ENCODE results near the gene ANKIB1.

The ANKIB1 gene

DNA sequence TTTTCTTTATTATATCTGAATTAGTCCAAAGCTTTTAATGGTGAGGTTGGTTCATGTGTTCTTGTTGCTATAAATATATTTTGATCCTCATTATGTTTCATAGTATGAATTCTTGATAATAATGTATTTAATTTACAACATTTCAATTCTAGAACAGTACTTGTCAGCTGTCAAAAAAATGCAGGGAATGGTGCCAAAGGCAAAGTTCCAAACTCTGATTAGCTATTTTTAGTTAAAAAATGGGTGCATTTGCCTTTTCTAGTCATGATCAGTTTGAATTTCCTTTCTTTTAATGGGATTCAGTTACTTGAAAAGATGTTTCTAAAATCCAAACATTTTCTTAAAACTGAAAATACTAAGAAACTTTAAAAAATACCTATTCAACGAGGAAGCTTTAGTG, 49.6 kb downstream of the ANKIB1 start:
- no peak for TF ChIP-seq CTCF (IDR thresholded peaks at IDR 0.05; ENCODE audit: low read depth, low read length)
- no peak for DNase-seq (ENCODE audit: low read depth, low spot score)
- in situ Hi-C loops (cut with HindIII; ENCODE audit: low sequenced_read_pairs), result no loop called here
- no peak overlapping the region for H3K4me3 ChIP-seq (ENCODE audit: low read depth, low read length)

GRCh38 chr7:92296235-92296634, 50.5 kb downstream of the ANKIB1 start:
- TF ChIP-seq CTCF (IDR thresholded peaks at IDR 0.05; ENCODE audit: low read depth, low read length), result no peak
- in situ Hi-C loops (cut with HindIII; ENCODE audit: low sequenced_read_pairs), result no loop called here
- no peak overlapping the region for H3K4me3 ChIP-seq (ENCODE audit: low read depth, low read length)
- no peak for DNase-seq (ENCODE audit: low read depth, low spot score)

GRCh38 chr7:92296880-92297445, 51.2 kb downstream of the ANKIB1 start:
- DNase-seq (ENCODE audit: low read depth, low spot score), result no peak
- in situ Hi-C loops (cut with HindIII; ENCODE audit: low sequenced_read_pairs), result no loop called here
- H3K4me3 ChIP-seq (ENCODE audit: low read depth, low read length), result no peak overlapping the region
- TF ChIP-seq CTCF (IDR thresholded peaks at IDR 0.05; ENCODE audit: low read depth, low read length), result no peak

GRCh38 chr7:92297736-92298135, 52.0 kb downstream of the ANKIB1 start:
- in situ Hi-C loops (cut with HindIII; ENCODE audit: low sequenced_read_pairs), result no loop called here
- DNase-seq (ENCODE audit: low read depth, low spot score), result no peak

DNA sequence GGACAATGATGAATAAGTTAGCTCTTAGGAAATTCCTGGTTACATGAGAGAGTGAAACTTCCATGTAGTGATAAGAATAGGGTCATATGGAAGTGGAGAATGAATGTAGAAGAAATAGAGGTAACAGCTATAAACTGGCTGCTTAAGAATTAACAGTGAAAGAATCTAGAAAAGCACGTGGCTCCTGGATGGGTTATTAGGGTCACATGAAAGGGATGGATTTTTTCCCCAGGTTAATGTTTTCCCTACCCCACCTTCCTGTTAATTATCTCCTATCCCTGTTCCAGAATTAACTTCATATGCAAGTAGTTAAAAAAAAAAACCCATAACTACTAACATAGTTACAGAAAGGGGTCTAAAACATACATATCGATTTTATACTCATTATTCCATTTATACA, 58.0 kb downstream of the ANKIB1 start:
- no peak for DNase-seq (ENCODE audit: low read depth, low spot score)
- no peak for TF ChIP-seq CTCF (IDR thresholded peaks at IDR 0.05; ENCODE audit: low read depth, low read length)
- in situ Hi-C loops (cut with HindIII; ENCODE audit: low sequenced_read_pairs), result no loop called here
- no peak overlapping the region for H3K4me3 ChIP-seq (ENCODE audit: low read depth, low read length)

More at GRCh38 chr7:92297736-92298135, 52.0 kb downstream of the ANKIB1 start:
- TF ChIP-seq CTCF (IDR thresholded peaks at IDR 0.05; ENCODE audit: low read depth, low read length), result no peak
- H3K4me3 ChIP-seq (ENCODE audit: low read depth, low read length), result no peak overlapping the region

GRCh38 chr7:92304406-92304893, 58.7 kb downstream of the ANKIB1 start:
- no peak overlapping the region for H3K4me3 ChIP-seq (ENCODE audit: low read depth, low read length)
- no peak for TF ChIP-seq CTCF (IDR thresholded peaks at IDR 0.05; ENCODE audit: low read depth, low read length)
- in situ Hi-C loops (cut with HindIII; ENCODE audit: low sequenced_read_pairs), result no loop called here
- DNase-seq (ENCODE audit: low read depth, low spot score), result no peak

Measured in astrocyte of the spinal cord (primary cell).